Ovary (tissue), 3 donors: ENCODE results near the gene HYPK.
"Not testable (repeated sequence)": the region's sequence is repeated elsewhere in the genome, so short reads cannot be mapped to it uniquely, and the experiment has no call there.

Source experiments
- CTCF ChIP-seq, 3 donors: fragments of 450-650 bp in 2 of 3; fragments of 200-600 bp in 1 of 3; IDR thresholded peaks; one replicate each; pipeline versions ENCODE4 v1.5.1 to v1.8.0; 2016 to 2022; ENCODE audit warnings: antibody characterized with exemption in 3 of 3, mild to moderate bottlenecking in 1 of 3
- EP300 ChIP-seq: sonication (generic); formaldehyde crosslinking; IDR thresholded peaks from one replicate; pipeline ENCODE4 v1.6.1; 2017; ENCODE audit warnings: antibody characterized with exemption
- POLR2A ChIP-seq: fragments of 450-650 bp; IDR thresholded peaks from one replicate; pipeline ENCODE4 v1.6.1; 2017; ENCODE audit warnings: antibody characterized with exemption, mild to moderate bottlenecking, moderate library complexity
- donor health status: DM: no; HTN: no; CAD: no.

- not testable (repeated sequence) for TF ChIP-seq CTCF (IDR thresholded peaks at IDR 0.05); EP300; POLR2A
Measured at GRCh38 chr15:43815064-43815463, 14.7 kb downstream of the HYPK start.
